ENCODE data around the gene GPHN. TPM values are rescaled to one million over a fixed set of nuclear protein-coding genes. Genes with fewer than 3 reads are reported as not detected.

GPHN gene
- total RNA-seq, 2 experiments from 2014 or later: 26.3 to 26.6 TPM

- H3K9me3 Mint-ChIP-seq: peaks cover 4% of the 10 kb centered on the region
- ATAC-seq: no peak
These were observed 392.8 kb downstream of the GPHN start for GRCh38 chr14:66900719-66901118.

GRCh38 chr14:66910311-66910840, 402.4 kb downstream of the GPHN start:
- H3K27ac Mint-ChIP-seq: no peak overlapping the region
- ATAC-seq (no peak), DNase-seq (no peak)
- ChIA-PET POLR2A (no interaction called here), CTCF (no interaction called here)
- no peaks in the 10 kb centered on the region for H3K36me3 Mint-ChIP-seq (ENCODE audit: low read depth)
- no peaks in the 10 kb centered on the region for H3K4me1 Mint-ChIP-seq (ENCODE audit: low read depth)
- no peak for TF ChIP-seq CTCF (IDR thresholded peaks at IDR 0.05)
- intact Hi-C loops (cut with micrococcal nuclease): no loop called here
- H3K9me3 Mint-ChIP-seq: no peaks in the 10 kb centered on the region
- H3K4me3 Mint-ChIP-seq: no peak overlapping the region
- H3K27me3 Mint-ChIP-seq: no peaks in the 10 kb centered on the region

More at GRCh38 chr14:66900719-66901118, 392.8 kb downstream of the GPHN start:
- H3K4me3 Mint-ChIP-seq: no peak overlapping the region
- no peak for DNase-seq
- CTCF ChIA-PET: no interaction called here
- intact Hi-C loops (cut with micrococcal nuclease): no loop called here
- H3K27ac Mint-ChIP-seq: no peak overlapping the region
- H3K27me3 Mint-ChIP-seq: no peaks in the 10 kb centered on the region
- H3K36me3 Mint-ChIP-seq (ENCODE audit: low read depth): peaks cover 4% of the 10 kb centered on the region
- H3K4me1 Mint-ChIP-seq (ENCODE audit: low read depth): no peaks in the 10 kb centered on the region
- POLR2A ChIA-PET: no interaction called here
- TF ChIP-seq CTCF (IDR thresholded peaks at IDR 0.05): no peak

- H3K27me3 Mint-ChIP-seq: no peaks in the 10 kb centered on the region
- no peak for ATAC-seq
- no peaks in the 10 kb centered on the region for H3K9me3 Mint-ChIP-seq
- TF ChIP-seq CTCF (IDR thresholded peaks at IDR 0.05): no peak
- H3K4me3 Mint-ChIP-seq: no peak overlapping the region
- H3K4me1 Mint-ChIP-seq (ENCODE audit: low read depth): no peaks in the 10 kb centered on the region
- intact Hi-C loops (cut with micrococcal nuclease): no loop called here
- CTCF ChIA-PET: interaction anchor here (0.6 kb wide), 1 partner anchor 27 kb away, joined by 3 read pairs; no protein-coding TSS in a partner anchor
- H3K27ac Mint-ChIP-seq: no peak overlapping the region
- POLR2A ChIA-PET: no interaction called here
- peaks cover 22% of the 10 kb centered on the region for H3K36me3 Mint-ChIP-seq (ENCODE audit: low read depth)
- no peak for DNase-seq
These were observed 408.5 kb downstream of the GPHN start for GRCh38 chr14:66916421-66916820.

- POLR2A ChIA-PET: no interaction called here
- intact Hi-C loops (cut with micrococcal nuclease): no loop called here
- CTCF ChIA-PET: no interaction called here
- DNase-seq (no peak), ATAC-seq (no peak)
- TF ChIP-seq CTCF (IDR thresholded peaks at IDR 0.05): no peak
- H3K27me3 Mint-ChIP-seq: no peaks in the 10 kb centered on the region
- peaks cover 33% of the 10 kb centered on the region for H3K36me3 Mint-ChIP-seq (ENCODE audit: low read depth)
- H3K9me3 Mint-ChIP-seq: no peaks in the 10 kb centered on the region
- no peak overlapping the region for H3K27ac Mint-ChIP-seq
- no peaks in the 10 kb centered on the region for H3K4me1 Mint-ChIP-seq (ENCODE audit: low read depth)
- no peak overlapping the region for H3K4me3 Mint-ChIP-seq
These were observed 410.6 kb downstream of the GPHN start for GRCh38 chr14:66918527-66918926.

GRCh38 chr14:66920196-66920595, 412.2 kb downstream of the GPHN start:
- CTCF ChIA-PET: no interaction called here
- H3K36me3 Mint-ChIP-seq (ENCODE audit: low read depth): peaks cover 43% of the 10 kb centered on the region

More at GRCh38 chr14:66920196-66920595, 412.2 kb downstream of the GPHN start:
- no peak for TF ChIP-seq CTCF (IDR thresholded peaks at IDR 0.05)
- H3K27ac Mint-ChIP-seq: no peak overlapping the region
- no peak overlapping the region for H3K4me3 Mint-ChIP-seq
- H3K27me3 Mint-ChIP-seq: no peaks in the 10 kb centered on the region
- H3K9me3 Mint-ChIP-seq: no peaks in the 10 kb centered on the region
- ATAC-seq (no peak), DNase-seq (no peak)
- H3K4me1 Mint-ChIP-seq (ENCODE audit: low read depth): no peaks in the 10 kb centered on the region
- POLR2A ChIA-PET: no interaction called here
- intact Hi-C loops (cut with micrococcal nuclease): no loop called here

Measured in activated CD8-positive, alpha-beta T cell treated with anti-CD3 and anti-CD28 coated beads for 36 hours (primary cell).